Measurements from ENCODE around the gene NR3C2.

The NR3C2 gene

DNA sequence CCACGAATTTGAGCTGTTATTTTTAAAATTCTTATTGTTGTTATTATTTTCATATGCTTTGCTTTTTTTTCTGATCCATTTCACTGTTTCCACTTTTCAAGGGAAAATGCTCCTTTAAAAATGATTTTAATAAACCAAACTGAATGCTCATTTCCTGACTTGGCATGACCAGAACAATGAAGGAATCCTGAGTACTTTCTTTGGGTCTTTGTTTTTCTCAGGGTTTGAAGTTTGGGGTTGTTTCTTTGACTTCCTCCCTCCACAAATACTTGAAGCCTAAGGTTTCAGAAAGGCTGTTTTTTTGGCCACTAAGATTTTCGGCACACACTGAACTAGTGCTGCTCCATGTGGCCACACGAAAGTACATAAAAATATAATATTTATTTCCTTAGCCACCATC, 171.0 kb downstream of the NR3C2 start:
- TF ChIP-seq CTCF (IDR thresholded peaks at IDR 0.05): no peak

- no peak for TF ChIP-seq CTCF (IDR thresholded peaks at IDR 0.05)
Measured at GRCh38 chr4:148270630-148271029, 171.6 kb downstream of the NR3C2 start.

- TF ChIP-seq CTCF (IDR thresholded peaks at IDR 0.05): no peak
Measured at GRCh38 chr4:148268835-148269234, 173.4 kb downstream of the NR3C2 start.

DNA sequence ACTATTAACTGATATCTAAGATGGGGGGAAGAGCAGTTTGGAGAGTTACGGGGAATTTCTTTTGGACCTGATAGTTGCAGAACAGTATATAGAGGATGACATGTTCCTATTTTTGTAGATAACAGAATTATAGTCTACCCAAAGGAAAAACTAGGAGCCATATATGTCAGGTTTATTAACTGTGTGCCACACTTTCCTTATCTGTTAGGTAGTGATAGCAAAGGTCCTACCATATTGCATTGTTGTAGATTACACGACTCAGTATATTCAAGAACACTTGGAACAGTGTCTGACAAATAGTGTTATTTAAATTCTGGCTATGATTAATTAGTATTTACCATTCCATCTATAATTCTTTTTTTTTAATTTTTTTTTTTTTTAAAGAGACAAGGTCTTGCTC, 175.3 kb downstream of the NR3C2 start:
- TF ChIP-seq CTCF (IDR thresholded peaks at IDR 0.05): no peak

DNA sequence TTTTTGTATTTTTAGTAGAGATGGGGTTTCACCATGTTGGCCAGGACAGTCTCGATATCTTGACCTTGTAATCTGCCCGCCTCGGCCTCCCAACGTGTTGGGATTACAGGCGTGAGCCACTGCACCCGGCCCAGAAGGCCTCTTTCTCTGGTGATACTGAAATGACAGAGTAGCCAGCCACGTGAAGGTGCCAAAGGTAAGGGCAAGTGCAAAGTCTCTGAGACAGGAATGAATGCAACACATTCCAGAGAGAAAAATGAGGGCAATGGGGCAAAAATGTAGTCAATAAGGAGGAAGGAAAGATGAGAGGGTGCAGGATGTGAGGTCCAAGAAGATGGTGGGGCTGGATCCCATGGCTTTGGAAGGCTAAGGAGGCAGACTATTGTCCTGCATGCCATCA, 176.0 kb downstream of the NR3C2 start:
- TF ChIP-seq CTCF (IDR thresholded peaks at IDR 0.05): no peak

DNA sequence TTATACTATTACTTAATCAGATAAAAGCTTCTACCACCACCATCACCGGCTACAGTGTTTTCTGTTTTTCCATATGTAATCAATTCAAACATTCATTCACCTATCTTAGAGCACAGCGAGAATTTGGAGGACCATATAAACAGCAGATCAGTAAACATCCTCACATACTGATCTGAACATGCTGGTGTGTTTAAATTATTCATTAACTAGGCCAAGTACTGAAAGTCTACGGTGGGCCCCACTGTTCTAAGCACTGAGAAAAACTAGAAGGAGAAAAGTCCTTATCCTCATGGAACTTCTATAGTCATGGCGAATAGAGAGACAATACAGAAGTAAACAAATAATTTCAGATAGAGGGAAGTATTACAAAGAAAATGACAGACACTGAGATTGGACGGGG, 176.6 kb downstream of the NR3C2 start:
- TF ChIP-seq CTCF (IDR thresholded peaks at IDR 0.05): no peak

- TF ChIP-seq CTCF (IDR thresholded peaks at IDR 0.05): no peak
Measured at GRCh38 chr4:148263802-148264201, 178.4 kb downstream of the NR3C2 start.

GRCh38 chr4:148263127-148263526, 179.1 kb downstream of the NR3C2 start:
- no peak for TF ChIP-seq CTCF (IDR thresholded peaks at IDR 0.05)
